Epithelial cell of proximal tubule (primary cell): Measurements from ENCODE around the gene SCN3B. TPM values are rescaled to one million over a fixed set of nuclear protein-coding genes. Genes with fewer than 3 reads are reported as not detected.

Experiments used
- DNase-seq: peaks from one replicate; pipeline ENCODE4 v3.0.0-alpha.2; 2011; ENCODE audit warnings: low read depth
- H3K4me3 ChIP-seq: 2 replicates; pipeline ENCODE4 v1.5.1; 2011; ENCODE audit warnings: low read depth, mild to moderate bottlenecking, low read length
- total RNA-seq: library from RNA; depleted of rRNA; stranded (reverse); fragments of >200 nt; gene quantifications from 2 replicates; pipeline ENCODE4 v1.2.3, GENCODE V29; 2015
- TF ChIP-seq, protein P1 (sequence below): conservative IDR thresholded peaks from 2 replicates; pipeline ENCODE4 v1.5.1; 2012; ENCODE audit warnings: low read depth, mild to moderate bottlenecking, low read length

SCN3B gene
- total RNA-seq, 1 donor from 2014 or later: 0.23 TPM

DNA sequence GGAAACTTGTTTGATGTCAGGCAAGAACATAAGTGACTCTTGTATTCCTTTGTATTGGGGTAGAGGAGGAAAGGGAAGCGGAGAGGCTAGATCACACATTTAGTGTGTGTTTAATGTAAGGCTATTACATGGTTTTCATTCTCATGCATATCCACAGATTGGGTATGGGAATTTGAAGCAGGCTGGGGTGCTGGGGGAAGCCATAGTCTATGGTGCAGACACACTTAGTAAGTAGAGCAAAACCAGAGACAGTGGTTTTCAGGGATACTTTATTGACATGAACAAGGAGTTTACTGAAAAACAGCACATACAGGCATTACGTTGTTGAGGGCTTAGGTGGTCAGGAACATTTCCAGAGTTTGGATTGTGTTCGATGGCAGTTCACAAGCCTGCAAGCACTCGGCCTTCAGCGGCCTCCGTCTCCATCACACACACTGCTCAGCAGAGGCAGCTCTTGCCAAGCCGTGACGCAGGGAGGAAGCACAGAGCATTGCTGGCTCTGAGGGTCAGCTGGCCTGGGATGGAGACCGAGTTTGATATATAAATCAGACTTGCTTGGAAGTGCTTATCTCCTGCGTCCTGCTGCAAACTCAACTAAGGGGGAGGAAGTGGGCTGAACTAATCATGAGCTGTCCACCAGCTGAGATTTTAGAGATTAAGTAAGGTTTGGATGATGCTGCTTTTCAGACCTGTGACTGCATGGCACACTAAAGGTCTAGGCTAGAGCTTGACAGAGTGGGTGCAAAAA is 25.3 kb downstream of the SCN3B start:
- DNase-seq: no peak
- TF ChIP-seq, protein P1, sequence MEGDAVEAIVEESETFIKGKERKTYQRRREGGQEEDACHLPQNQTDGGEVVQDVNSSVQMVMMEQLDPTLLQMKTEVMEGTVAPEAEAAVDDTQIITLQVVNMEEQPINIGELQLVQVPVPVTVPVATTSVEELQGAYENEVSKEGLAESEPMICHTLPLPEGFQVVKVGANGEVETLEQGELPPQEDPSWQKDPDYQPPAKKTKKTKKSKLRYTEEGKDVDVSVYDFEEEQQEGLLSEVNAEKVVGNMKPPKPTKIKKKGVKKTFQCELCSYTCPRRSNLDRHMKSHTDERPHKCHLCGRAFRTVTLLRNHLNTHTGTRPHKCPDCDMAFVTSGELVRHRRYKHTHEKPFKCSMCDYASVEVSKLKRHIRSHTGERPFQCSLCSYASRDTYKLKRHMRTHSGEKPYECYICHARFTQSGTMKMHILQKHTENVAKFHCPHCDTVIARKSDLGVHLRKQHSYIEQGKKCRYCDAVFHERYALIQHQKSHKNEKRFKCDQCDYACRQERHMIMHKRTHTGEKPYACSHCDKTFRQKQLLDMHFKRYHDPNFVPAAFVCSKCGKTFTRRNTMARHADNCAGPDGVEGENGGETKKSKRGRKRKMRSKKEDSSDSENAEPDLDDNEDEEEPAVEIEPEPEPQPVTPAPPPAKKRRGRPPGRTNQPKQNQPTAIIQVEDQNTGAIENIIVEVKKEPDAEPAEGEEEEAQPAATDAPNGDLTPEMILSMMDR: no peak
- no peak overlapping the region for H3K4me3 ChIP-seq

DNA sequence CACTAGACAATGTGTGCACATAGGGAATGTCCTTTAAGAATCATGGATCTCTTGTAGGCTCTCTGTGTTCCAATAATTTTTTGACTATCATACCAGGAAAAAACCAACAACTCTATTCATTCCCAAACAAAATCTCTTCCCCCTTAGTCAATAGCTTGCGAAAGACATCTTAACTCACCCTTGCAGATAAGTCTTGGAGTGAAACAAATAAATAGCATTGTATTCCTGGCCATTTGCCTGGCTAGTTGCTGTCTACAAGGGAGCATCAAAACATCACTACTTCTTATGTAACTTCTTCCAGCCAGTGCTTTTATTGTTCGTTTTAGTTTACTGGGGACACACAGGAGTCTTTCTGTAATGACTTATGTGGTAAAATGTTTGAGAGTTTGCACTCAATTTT is 29.4 kb downstream of the SCN3B start:
- DNase-seq: no peak
- H3K4me3 ChIP-seq: no peak overlapping the region
- TF ChIP-seq, protein P1: no peak

DNA sequence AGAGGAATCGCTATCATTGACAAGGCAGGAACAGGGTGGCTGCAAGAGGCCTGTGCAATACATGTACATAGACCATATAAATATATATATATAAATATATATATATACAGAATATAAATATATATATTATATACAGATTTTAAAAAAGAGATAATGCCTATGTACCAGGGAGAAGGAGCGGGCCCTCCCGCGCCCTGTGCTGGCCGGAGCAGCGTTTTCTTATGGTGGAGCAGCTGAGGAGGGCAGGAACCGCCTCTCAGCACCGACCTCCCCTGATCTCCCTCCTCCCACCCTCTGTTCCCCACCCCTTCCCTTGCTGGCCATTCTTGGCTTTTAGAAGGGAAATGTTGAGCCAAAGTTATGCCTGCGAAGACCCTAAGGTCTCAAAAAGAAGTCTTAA is 31.8 kb downstream of the SCN3B start:
- TF ChIP-seq, protein P1: no peak
- no peak overlapping the region for H3K4me3 ChIP-seq
- DNase-seq: no peak

DNA sequence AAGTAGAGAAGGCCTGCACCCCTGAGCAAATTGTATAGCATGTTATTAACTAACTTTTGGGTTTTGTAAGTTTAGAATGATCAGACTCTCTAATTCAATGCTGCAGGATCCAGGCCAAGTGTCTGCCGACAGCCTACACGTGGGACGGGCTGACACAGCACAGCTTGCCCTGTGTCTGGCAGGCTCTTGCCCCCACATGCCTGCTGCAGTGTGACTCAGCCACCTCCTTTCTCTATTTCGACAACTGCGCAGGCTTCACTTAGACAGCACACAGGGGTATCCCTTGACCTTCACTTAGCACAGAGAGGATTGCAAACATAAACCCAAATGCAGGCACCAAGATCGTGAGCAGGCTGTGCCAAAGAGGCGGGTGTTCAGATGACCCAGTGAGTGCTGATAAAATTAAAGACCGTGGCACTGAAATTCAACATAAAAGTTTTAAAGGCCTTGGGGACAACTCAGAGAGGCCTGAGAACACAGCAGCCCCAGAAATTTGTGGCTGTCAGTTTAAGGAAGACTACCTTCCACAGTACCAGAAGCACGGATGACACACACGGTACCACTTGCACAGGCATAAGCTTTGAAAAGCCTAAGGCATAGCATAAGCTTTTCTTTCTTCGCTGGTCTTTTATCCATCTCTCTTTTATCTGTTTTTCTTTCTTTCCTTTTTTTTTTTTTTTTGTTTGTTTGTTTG is 37.8 kb downstream of the SCN3B start:
- TF ChIP-seq, protein P1: no peak
- DNase-seq: no peak

DNA sequence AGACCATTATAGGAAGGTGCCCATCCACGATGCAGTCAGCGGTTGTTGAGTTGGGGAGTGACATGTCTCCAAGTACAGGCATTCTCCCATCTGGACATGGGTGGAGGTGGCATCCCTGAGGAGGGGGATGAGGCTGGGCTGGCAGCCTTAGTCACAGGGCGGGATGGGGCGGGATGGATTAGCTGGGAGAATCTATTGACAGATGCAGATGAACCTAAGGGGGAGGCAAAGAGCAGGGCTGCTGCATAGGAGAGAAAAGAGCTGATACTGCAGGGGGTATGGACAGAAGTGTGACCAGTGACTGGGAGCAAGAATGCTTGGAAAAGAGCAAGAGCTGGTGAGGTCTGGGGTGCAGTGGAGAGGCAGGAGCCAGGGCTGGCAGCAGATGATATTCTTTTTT is 42.7 kb downstream of the SCN3B start:
- TF ChIP-seq, protein P1: no peak
- no peak for DNase-seq
- H3K4me3 ChIP-seq: no peak overlapping the region

More for the DNA sequence above, 37.8 kb downstream of the SCN3B start:
- H3K4me3 ChIP-seq: no peak overlapping the region

DNA sequence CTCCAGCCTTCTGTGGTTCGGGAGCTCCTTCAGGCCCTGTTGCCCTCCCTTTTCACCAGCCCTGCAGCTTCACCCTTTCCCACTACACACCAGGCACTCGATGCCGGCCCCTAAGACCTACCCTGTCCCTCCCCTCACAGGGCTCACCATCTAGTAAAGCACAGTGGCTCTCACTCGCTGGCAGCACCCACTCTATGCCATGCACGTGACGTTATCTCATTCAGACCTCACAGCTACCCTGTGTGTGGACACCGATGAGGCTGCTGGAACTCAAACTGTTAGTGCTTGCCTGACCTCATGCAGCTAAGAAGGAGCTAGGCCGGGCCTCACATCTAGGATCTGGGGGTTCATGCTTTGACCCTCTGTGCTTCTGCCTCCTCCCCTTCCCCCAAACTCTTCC is 45.5 kb downstream of the SCN3B start:
- no peak overlapping the region for H3K4me3 ChIP-seq
- no peak for DNase-seq
- TF ChIP-seq, protein P1: no peak

DNA sequence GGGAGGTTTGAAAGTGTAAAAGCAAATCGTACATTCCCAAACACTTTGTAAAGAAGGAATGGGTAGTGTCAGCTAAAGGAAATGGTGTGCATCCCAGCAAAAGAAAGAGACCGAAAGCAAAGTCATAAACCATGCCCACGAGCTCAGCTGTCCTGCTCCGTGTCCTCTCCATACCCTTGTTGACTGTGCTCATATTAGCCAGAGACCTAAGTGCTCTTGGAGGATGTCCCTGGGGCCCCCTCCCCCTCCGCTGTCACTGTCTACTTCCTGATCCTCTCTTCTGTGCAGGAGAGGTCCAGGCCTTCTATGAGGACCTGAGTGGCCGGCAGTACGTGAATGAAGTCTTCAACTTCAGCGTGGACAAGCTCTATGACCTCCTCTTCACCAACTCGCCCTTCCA is 46.1 kb downstream of the SCN3B start:
- no peak overlapping the region for H3K4me3 ChIP-seq
- DNase-seq: no peak
- TF ChIP-seq, protein P1: no peak
